K562 (cell line): ENCODE measurements around the gene DOP1B. TPM values are rescaled to one million over a fixed set of nuclear protein-coding genes. Genes with fewer than 3 reads are reported as not detected.

ENCODE experiments used
- ATAC-seq: fragments of 200-7000 bp; cut with Tn5 transposase; 3 replicates; pipeline ENCODE4 v1.9.1; 2020; ENCODE audit warnings: moderate library complexity
- BruUV-seq: library from RNA; stranded (reverse); fragments of 400-500 nt; replicated peaks from 2 replicates; lab custom pipeline; 2021; lab: Mats Ljungman, UMichigan
- CTCF ChIA-PET: fragments of 300-600 bp; formaldehyde crosslinking; extraction: SDS; loops from one replicate; lab custom pipeline; 2021; ENCODE audit warnings: low intra/inter-chr PET ratio; lab: Yijun Ruan, JAX
- POLR2A ChIA-PET: fragments of 300-600, 350-650 bp; sonication (Branson Sonifier 250); formaldehyde crosslinking; extraction: SDS; loops from one replicate; lab custom pipeline; 2021; ENCODE audit warnings: antibody characterized with exemption, inconsistent platforms; lab: Yijun Ruan, JAX
- DNase-seq, 4 experiments: peaks; one replicate each; pipeline versions ENCODE4 v3.0.0 to v3.0.0-alpha.2; 2011 to 2018; ENCODE audit warnings: low spot score in 3 of 4, mixed read lengths in 3 of 4; ENCODE audit errors: extremely low read depth in 1 of 4
- FAIRE-seq: peaks from 2 replicates; lab custom pipeline; 2011; peaks lifted over from hg19 to GRCh38; lab: Jason Lieb, UNC
- H2AFZ ChIP-seq: 2 replicates; pipeline ENCODE4 v1.6.0; 2011; ENCODE audit warnings: low read depth, low read length, control low read depth, inconsistent platforms
- H3K27ac ChIP-seq: fragments of 200-600 bp; 3 replicates; pipeline ENCODE4 v1.8.0; 2011; ENCODE audit warnings: low read depth, mild to moderate bottlenecking, control low read depth, inconsistent platforms, low read length, moderate library complexity, mixed read lengths; ENCODE audit errors: extremely low read depth
- H3K27me3 ChIP-seq, 2 experiments: fragments of 300-600 bp in 1 of 2; 2 replicates in 1 of 2; 3 replicates in 1 of 2; pipeline versions ENCODE4 v1.6.0 to v1.8.0; 2011; ENCODE audit warnings: inconsistent platforms in 2 of 2, low read length in 2 of 2, mild to moderate bottlenecking in 1 of 2, mixed read lengths in 1 of 2, moderate library complexity in 1 of 2; ENCODE audit not compliant: control insufficient read depth in 2 of 2, insufficient read depth in 2 of 2
- H3K36me3 ChIP-seq: fragments of 300-600 bp; 3 replicates; pipeline ENCODE4 v1.8.0; 2011; ENCODE audit warnings: mild to moderate bottlenecking, low read length, inconsistent platforms; ENCODE audit not compliant: control insufficient read depth, insufficient read depth
- H3K4me1 ChIP-seq, 2 experiments: fragments of 200-600 bp in 1 of 2; replicated peaks in 1 of 2; 2 replicates in 1 of 2; 3 replicates in 1 of 2; pipeline versions ENCODE4 v1.5.1 to v1.8.0; 2011; ENCODE audit warnings: inconsistent platforms in 2 of 2, low read length in 2 of 2, mild to moderate bottlenecking in 1 of 2, mixed read lengths in 1 of 2, moderate library complexity in 1 of 2; ENCODE audit not compliant: control insufficient read depth in 2 of 2, insufficient read depth in 2 of 2
- H3K4me2 ChIP-seq: 2 replicates; pipeline ENCODE4 v1.6.1; 2011; ENCODE audit warnings: low read length, control low read depth, inconsistent platforms, mixed read lengths; ENCODE audit not compliant: insufficient read depth
- H3K4me3 ChIP-seq: fragments of 200-600 bp; sonication (generic), shearing (Covaris generic); 2 replicates; pipeline ENCODE4 v1.5.1; 2016; ENCODE audit warnings: control low read depth, inconsistent platforms
- H3K79me2 ChIP-seq: fragments of 200-600 bp; 3 replicates; pipeline ENCODE4 v1.8.0; 2011; ENCODE audit warnings: low read length, inconsistent platforms; ENCODE audit not compliant: control insufficient read depth, insufficient read depth
- H3K9ac ChIP-seq, 2 experiments: 2 replicates each; pipeline versions ENCODE4 v1.6.0 to v1.6.1; 2011; ENCODE audit warnings: low read depth in 2 of 2, low read length in 2 of 2, control low read depth in 1 of 2, inconsistent platforms in 1 of 2, mild to moderate bottlenecking in 1 of 2, mixed read lengths in 1 of 2; ENCODE audit not compliant: insufficient read depth in 1 of 2
- H3K9me1 ChIP-seq: one replicate; pipeline ENCODE4 v1.6.0; 2011; ENCODE audit warnings: inconsistent platforms, mild to moderate bottlenecking, low read length, moderate library complexity; ENCODE audit not compliant: control insufficient read depth, insufficient read depth
- H3K9me3 ChIP-seq: replicated peaks from 2 replicates; pipeline ENCODE4 v1.5.1; 2011; ENCODE audit warnings: low read depth, low read length, inconsistent platforms; ENCODE audit not compliant: control insufficient read depth, insufficient read depth
- H4K20me1 ChIP-seq: replicated peaks from 2 replicates; pipeline ENCODE4 v1.6.1; 2011; ENCODE audit warnings: low read length, inconsistent platforms, mixed read lengths; ENCODE audit not compliant: control insufficient read depth, insufficient read depth
- CBFA2T3 ChIP-seq: fragments of 450-650 bp; IDR thresholded peaks from 2 replicates; pipeline ENCODE4 v1.6.1; 2017
- ELK1 ChIP-seq: sonication (generic); formaldehyde crosslinking; IDR thresholded peaks from 2 replicates; pipeline ENCODE4 v1.8.1; 2022; ENCODE audit warnings: missing genetic modification reagents
- ETV5 ChIP-seq: sonication (generic); formaldehyde crosslinking; IDR thresholded peaks from 2 replicates; pipeline ENCODE4 v1.4.0; 2020; ENCODE audit warnings: low read depth, mild to moderate bottlenecking, missing genetic modification reagents
- MAX ChIP-seq: sonication (generic); formaldehyde crosslinking; IDR thresholded peaks from 2 replicates; pipeline ENCODE4 v1.9.0; 2022; ENCODE audit warnings: mild to moderate bottlenecking, missing genetic modification reagents
- ZNF121 ChIP-seq: sonication (generic); formaldehyde crosslinking; conservative IDR thresholded peaks from 2 replicates; pipeline ENCODE4 v1.8.0; 2022; ENCODE audit warnings: missing genetic modification reagents
- WGBS: fragments of 100-300 bp; shearing (Covaris generic); methylation state at CpG from one replicate; pipeline ENCODE4 v1.1.6; 2016; ENCODE audit warnings: low coverage, mixed read lengths; ENCODE audit not compliant: insufficient coverage; ENCODE audit errors: missing lambda C conversion rate; 5-methylcytosine and 5-hydroxymethylcytosine counted together
- in situ Hi-C: fragments of 300-500 bp; cut with MboI; formaldehyde crosslinking; loops from 4 replicates; pipeline ENCODE4 v1.15.0; 2018; ENCODE audit warnings: inconsistent platforms, mixed read lengths
- intact Hi-C: fragments of 100-400 bp; cut with micrococcal nuclease; formaldehyde crosslinking; loops from 2 replicates; pipeline ENCODE4 v1.14.2; 2022
- polyA plus RNA-seq, 8 experiments: library from polyadenylated mRNA; depleted of rRNA in 4 of 8; stranded (reverse) in 5 of 8; unstranded in 3 of 8; fragments of >200 nt; fragmentation: Nextera tagmentation in 2 of 8; fragmentation: Illumina TruSeq in 1 of 8; extraction: Ambion mirVana in 2 of 8; extraction: Trizol in 1 of 8; gene quantifications; 2 replicates each; pipeline versions ENCODE4 v1.2.1 to v1.2.3, GENCODE V29; 2011 to 2014; ENCODE audit warnings: inconsistent platforms in 1 of 8, missing spikeins in 1 of 8
- total RNA-seq, 7 experiments: library from RNA; depleted of rRNA in 6 of 7; stranded (reverse); fragments of >200 nt in 6 of 7; fragmentation: Illumina TruSeq in 2 of 7; extraction: Trizol in 2 of 7; gene quantifications; 2 replicates each; pipeline versions ENCODE4 v1.2.1 to v1.2.3, GENCODE V29; 2011 to 2021; ENCODE audit warnings: low replicate concordance in 1 of 7
- TF ChIP-seq, protein P1 (sequence below): sonication (generic); formaldehyde crosslinking; IDR thresholded peaks from 2 replicates; pipeline ENCODE4 v1.8.1; 2023; ENCODE audit warnings: mild to moderate bottlenecking, missing genetic modification reagents

The DOP1B gene
- total and polyA plus RNA-seq, 9 of the 15 experiments (the other 6 are each of a cell fraction or from before 2014, with no cell fraction given) = 0.04 to 2.2 (median 0.68) TPM

GRCh38 chr21:36202726-36203602 is 46.3 kb downstream of the DOP1B start:
- ATAC-seq (no peak), FAIRE-seq (no peak), DNase-seq (no peak)
- Histone ChIP-seq H3K4me3 (no peak overlapping the region), H3K9me1 (no peaks in the 10 kb centered on the region), H3K9ac (no peak overlapping the region), H3K27me3 (peaks cover 35 to 68% of the 10 kb centered on the region in 2 experiments), H3K79me2 (no peaks in the 10 kb centered on the region), H3K4me2 (no peak overlapping the region), H3K27ac (no peak overlapping the region), H2AFZ (no peak overlapping the region), H3K9me3 (no peaks in the 10 kb centered on the region; the same call in 1 of the 2 replicates), H4K20me1 (peaks cover 8% of the 10 kb centered on the region; the same call in 1 of the 2 replicates), H3K4me1 (peaks cover 0 to 3% of the 10 kb centered on the region in 2 experiments; a peak in 1 of 5 replicates), H3K36me3 (no peaks in the 10 kb centered on the region)
- in situ Hi-C loops (no loop called here), intact Hi-C loops (no loop called here)
- TF ChIP-seq CBFA2T3 (0 out of 2 replicates have a peak, but pooled peaks have one; percentile 2), ELK1 (CRISPR knock-in tag) (no peak), ETV5 (CRISPR knock-in tag) (no peak), ZNF121 (peak; percentile 52), MAX (CRISPR knock-in tag) (no peak)
- TF ChIP-seq, protein P1, sequence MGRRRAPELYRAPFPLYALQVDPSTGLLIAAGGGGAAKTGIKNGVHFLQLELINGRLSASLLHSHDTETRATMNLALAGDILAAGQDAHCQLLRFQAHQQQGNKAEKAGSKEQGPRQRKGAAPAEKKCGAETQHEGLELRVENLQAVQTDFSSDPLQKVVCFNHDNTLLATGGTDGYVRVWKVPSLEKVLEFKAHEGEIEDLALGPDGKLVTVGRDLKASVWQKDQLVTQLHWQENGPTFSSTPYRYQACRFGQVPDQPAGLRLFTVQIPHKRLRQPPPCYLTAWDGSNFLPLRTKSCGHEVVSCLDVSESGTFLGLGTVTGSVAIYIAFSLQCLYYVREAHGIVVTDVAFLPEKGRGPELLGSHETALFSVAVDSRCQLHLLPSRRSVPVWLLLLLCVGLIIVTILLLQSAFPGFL = no peak
- CTCF ChIA-PET = no interaction called here
- POLR2A ChIA-PET = interaction anchor here (0.5 to 1.9 kb wide), 5 partner anchors 9 to 69 kb away, joined by 3 to 5 read pairs (median 4); no protein-coding TSS in a partner anchor
- 3% methylated on average over 10 of the region's 10 CpGs for WGBS
- no TSS peak for BruUV-seq
